HG03095 (cell line): ENCODE data around the gene TOP2B.

ENCODE experiments used
- ATAC-seq: cut with Tn5 transposase; IDR thresholded peaks from one replicate; pipeline ENCODE4 v1.9.1; 2021; ENCODE audit warnings: moderate library complexity; ENCODE audit not compliant: unreplicated experiment

The TOP2B gene

DNA sequence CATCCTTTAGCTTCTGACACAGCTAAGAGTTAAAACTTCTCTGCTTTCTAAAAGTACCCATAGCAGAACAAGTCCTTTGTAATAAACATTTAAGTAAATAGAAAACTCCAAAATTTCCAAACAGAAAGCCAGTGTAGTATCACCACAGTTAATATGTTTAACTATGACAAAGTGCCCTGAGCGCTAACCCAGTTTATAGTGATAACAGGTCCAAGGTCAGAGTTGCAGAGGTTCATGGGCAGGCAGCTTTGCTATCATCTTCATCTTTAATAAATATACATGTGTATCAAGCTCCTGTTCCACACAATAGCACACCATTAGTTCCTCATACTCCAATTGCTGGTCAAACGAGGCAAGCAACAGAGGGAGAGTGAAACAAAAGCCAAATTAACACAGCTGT, 12.4 kb upstream of the TOP2B start:
- no peak for ATAC-seq

DNA sequence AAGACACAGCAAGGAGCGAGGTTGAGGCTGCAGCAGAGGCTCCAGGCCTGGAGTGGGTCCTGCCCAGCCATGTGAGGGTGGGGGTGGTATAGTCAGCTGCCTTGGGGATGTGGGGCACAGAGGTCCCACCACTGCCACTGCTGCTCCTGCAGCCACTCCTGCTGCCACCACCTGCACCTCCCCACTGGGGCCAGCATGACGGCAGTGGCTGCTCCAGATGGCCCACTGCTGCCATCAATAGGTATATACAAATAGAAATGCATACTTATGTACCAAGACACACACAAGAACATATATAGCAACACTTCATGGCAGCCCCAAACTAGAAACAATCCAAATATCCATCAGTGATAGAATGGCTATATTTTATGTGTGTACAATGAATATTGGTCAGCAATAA, 10.0 kb upstream of the TOP2B start:
- no peak for ATAC-seq

DNA sequence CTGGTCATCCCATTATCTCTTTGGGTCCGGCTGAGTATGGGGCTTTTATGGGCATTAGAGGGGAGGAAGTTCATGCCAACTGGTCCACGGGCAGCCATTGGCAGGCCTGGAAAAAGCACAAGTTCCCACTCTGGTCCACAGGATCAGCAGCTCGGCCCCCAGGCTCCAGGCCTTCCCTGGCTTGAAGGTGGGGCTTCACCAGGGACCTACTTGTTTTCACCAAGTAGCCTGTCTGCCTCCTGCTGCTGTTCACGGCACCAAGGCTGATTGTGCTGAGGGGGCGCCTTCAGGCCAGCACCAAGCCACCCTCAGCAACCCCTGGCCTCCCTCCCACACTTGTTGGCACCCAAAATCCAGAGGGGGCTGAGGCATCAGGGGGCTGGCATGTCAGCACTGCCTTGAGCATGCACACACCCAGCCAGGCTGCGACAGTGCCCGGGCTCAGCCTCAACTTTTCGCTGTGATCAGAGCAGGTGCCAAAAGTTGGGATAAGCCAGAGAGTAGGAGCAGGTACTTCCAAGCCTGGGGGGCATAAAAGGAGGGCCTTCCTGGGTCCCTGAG, 9.1 kb upstream of the TOP2B start:
- no peak for ATAC-seq

GRCh38 chr3:25665315-25666280, 891 bp upstream of the TOP2B start:
- ATAC-seq = peak; percentile 41

- ATAC-seq = peak; percentile 39
Measured at GRCh38 chr3:25663869-25664811, 567 bp downstream of the TOP2B start.

- ATAC-seq = peak; percentile 11
Measured at GRCh38 chr3:25663347-25663868, 1.3 kb downstream of the TOP2B start.

GRCh38 chr3:25662736-25663320, 1.9 kb downstream of the TOP2B start:
- no peak for ATAC-seq

DNA sequence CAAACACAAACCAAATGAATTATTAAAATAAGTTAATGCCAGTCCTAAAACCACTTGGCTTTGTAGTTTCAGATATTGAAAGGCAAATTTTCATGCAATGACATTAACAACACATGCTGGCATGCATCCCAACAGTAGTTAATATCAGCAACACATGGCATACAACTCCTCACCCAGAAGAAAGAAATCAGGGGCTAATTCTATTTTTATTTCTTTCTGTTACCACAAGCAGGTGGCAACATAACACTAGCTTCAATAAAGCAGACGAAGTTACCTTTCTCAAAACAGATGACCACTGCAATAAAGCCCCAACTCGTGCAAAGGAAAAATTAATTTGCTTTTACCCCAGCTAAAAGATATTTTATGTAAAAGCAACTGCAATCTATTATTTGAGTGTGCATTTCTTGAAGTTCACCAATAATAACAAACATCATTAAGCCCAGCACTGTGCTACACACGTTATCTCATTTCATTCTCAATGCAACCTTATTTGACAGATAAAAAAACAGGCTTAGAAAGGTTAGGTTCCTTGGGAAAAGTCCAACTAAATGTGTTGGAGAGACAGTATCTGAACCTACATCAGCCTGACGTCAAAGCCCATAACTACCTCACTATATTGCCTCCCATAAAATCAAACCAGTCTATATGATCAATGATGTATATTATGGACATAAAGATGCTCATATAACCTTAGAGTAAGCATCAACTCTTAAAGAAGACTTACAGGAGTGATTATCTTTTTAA, 2.8 kb downstream of the TOP2B start:
- no peak for ATAC-seq

GRCh38 chr3:25658836-25659235, 5.9 kb downstream of the TOP2B start:
- ATAC-seq = no peak

DNA sequence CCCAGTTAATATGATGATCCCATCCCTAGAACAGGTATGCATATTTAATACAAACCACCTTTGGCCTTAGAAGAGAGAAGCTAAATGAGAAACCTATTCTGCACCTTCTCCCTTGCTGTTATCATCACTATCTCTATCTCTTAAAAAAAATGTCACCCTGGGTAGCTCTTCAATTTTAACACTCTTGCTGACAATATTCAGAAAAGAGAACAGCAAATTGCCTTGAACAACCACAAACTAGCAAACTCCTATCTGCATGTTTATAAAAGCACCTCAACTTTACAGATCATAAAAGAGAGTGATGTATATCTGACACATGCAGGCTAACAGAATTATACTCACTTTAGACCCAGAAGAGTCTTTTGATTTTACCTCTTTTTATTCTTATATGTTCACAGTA, 7.4 kb downstream of the TOP2B start:
- no peak for ATAC-seq

DNA sequence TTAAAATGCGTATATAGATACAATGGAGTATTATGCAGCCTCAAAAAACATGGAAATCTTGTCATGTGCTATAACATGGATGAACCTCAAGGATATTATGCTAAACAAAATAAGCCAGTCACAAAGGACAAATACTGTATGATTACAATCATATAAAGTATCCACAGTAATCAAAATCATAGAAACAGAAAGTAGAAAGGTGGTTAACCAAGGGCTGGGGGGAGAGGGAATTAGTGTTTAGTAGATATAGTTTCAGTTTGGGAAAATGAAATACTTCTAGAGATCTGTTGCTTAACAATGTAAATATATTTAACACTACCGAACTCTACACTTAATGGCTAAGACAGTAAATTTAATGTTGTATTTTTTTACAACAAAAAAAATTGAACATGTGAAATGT, 9.0 kb downstream of the TOP2B start:
- no peak for ATAC-seq

DNA sequence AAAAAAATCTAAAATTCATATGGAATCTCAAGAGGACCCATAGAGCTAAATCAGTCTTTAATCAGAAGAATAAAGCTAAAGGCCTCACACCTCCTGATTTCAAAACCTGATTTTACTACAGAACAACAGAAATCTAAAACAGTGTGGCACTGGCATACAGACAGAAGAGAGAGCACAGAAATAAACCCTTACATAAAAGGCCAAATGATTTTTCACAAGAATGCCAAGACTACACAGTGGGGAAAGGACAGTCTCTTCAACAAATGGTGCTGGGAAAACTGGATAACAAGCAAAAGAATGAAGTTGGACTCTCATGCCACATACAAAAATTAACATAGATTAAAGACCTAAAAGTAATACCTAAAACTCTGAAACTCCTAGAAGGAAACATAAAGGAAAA, 10.1 kb downstream of the TOP2B start:
- ATAC-seq = no peak

DNA sequence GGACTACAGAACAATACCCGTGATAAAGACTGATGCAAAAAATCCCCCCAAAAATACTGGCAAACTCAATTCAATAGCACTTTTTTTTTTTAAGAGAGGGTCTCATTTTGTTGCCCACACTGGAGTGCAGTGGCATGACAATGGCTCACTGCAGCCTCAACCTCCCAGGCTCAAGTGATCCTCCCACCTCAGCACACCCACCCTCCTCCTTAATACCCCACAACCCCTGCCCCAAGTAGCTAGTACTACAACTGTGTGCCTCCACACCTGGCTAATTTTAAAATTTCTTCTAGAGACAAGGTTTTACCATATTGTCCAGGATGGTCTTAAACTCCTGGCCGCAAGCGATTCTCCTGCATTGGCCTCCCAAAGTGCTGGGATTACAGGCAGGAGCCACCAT, 11.4 kb downstream of the TOP2B start:
- no peak for ATAC-seq

DNA sequence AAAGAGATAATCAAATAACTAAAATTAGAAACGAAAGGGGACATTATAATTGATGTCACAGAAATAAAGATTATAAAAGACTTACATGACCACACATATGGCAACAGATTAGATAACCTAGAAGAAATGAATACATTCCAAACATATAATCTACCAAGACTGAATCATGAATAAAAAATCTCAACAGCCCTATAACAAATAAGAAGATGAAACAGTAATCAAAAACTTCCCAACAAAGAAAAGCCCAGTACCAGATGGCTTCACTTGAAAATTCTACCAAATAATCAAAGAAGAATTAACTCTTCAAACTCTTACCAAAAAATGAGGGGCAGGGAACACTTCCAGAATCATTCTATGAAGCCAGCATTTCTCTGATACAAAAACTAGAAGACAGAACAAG, 11.8 kb downstream of the TOP2B start:
- ATAC-seq = no peak

DNA sequence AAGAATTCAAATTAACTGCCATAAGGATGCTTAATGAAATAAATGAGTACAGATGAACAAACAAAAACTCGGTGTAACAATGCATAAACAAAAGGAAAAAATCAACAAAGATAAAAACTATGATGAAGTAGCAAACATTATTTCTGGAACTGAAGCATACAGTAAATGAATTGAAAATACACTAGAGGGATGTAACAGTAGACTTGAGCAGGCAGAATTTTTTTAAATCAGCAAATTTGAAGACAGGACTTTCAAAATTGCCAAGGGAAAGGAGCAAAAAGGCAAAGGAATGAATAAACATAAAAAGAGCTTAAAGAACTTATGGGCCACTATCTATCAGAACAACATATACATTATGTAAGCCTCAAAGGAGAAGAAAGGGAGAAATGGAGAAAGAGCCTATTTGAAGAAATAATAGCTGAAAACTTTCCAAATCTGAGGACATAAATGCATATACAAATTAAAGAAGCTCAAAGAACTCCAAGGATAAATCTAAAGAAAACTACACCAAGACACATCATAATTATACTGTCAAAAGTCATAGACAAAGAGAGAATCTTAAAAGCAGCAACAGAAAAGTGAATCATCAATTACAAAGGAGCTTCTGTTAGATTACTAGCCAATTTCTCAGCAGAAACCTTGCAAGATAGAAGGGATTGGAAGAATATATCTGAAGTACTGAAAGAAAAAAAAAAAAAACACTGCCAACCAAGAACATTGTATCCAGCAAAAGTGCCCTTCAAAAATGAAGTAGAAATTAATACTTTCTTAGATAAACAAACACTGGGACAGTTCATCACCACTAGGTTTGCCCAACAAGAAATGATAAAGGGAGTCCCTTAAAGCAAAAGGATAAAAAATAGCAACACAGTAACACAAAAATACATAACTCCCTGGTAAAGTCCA, 15.5 kb downstream of the TOP2B start:
- ATAC-seq = no peak

DNA sequence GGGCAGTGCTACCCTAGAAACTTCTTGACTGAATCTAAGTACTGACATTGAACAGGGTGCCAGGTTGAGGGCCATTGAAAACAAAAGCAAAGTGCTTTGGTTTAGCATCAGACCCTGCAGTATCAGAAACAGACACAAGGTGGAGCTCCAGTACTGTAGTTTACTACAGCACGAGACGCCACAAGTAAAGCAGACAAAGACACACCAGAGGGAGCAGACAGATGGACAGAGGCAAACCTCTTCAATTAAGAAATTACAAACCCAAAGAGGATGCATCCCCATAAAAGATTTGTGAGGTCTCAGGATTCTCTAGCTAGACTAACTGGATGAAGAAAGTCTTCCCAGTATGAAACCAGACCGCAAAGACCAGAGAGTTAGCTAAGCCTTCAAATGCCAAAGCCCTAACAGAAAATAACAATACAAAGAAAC, 16.6 kb downstream of the TOP2B start:
- ATAC-seq = peak; percentile 88

DNA sequence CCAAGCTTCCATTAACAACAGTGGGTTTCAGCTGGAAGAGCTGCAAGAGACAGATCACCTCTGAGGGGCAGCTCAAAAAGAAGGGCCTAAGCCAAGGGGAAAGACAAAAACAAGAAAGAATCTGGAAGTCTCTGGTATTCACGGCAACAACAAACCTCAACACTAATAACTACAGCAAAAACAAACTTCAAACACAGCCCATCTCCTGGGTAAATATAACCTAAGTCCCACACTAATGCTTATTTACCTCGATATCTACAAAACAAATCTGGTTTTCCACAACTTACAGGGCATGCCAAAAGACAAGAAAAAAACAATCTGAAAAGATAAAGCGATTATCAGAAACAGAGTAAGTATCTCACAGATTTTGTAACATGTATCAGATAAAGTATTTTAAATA, 29.7 kb downstream of the TOP2B start:
- ATAC-seq = no peak

DNA sequence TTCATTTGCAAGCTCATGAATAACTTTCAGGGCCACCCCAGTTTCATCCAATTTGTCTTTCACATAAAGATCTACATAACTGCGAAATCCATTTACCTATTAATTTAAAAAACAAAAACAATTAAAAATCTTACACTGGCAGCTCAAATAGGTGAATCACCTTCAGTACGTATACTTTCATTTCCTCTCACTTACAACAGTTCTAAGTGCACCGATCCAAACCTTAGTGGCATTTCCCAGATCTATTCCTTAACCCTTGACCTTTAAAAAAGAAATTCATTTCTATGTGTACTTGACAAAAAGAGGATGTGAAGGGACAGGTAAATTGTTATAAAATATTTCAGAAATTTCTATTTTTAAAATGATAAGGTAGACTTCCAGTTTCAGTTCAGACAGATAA, 30.8 kb downstream of the TOP2B start:
- no peak for ATAC-seq

- no peak for ATAC-seq
Measured at GRCh38 chr3:25631989-25632388, 32.7 kb downstream of the TOP2B start.
